Esophagus muscularis mucosa (tissue), 4 donors: Measurements from ENCODE around the gene NAGS. TPM values are rescaled to one million over a fixed set of nuclear protein-coding genes. Genes with fewer than 3 reads are reported as not detected.

ENCODE experiments used
- DNase-seq: peaks from one replicate; pipeline ENCODE4 v3.0.0-alpha.2; 2017; ENCODE audit errors: extremely low spot score
- H3K27ac ChIP-seq, 4 donors: fragments of 200-600 bp; sonication (generic); replicated peaks in 1 of 4; 1 replicate in 3 of 4; 2 replicates in 1 of 4; pipeline ENCODE4 v1.5.1; 2016 to 2019; ENCODE audit warnings: mild to moderate bottlenecking in 1 of 4
- H3K27me3 ChIP-seq, 4 donors: fragments of 200-600 bp; sonication (generic); one replicate each; pipeline versions ENCODE4 v1.5.1 to v1.6.0; 2016 to 2019
- H3K36me3 ChIP-seq, 4 donors: fragments of 200-600 bp; sonication (generic); one replicate each; pipeline ENCODE4 v1.5.1; 2016 to 2019
- H3K4me1 ChIP-seq, 4 donors: fragments of 200-600 bp; sonication (generic); one replicate each; pipeline ENCODE4 v1.5.1; 2016 to 2019
- H3K4me3 ChIP-seq, 4 donors: fragments of 200-600 bp; sonication (generic); 1 replicate in 2 of 4; 2 replicates in 2 of 4; pipeline ENCODE4 v1.5.1; 2016 to 2019; ENCODE audit warnings: mild to moderate bottlenecking in 4 of 4, moderate library complexity in 1 of 4
- H3K9me3 ChIP-seq, 4 donors: fragments of 200-600 bp; sonication (generic); 1 replicate in 3 of 4; 2 replicates in 1 of 4; pipeline ENCODE4 v1.5.1; 2016 to 2019
- CTCF ChIP-seq, 3 experiments: fragments of 200-600 bp in 2 of 3; fragments of 450-650 bp in 1 of 3; sonication (generic) in 2 of 3; IDR thresholded peaks; one replicate each; pipeline ENCODE4 v1.5.1; 2017 to 2019; ENCODE audit warnings: antibody characterized with exemption in 3 of 3, mild to moderate bottlenecking in 2 of 3, moderate library complexity in 1 of 3
- EP300 ChIP-seq: sonication (generic); formaldehyde crosslinking; IDR thresholded peaks from one replicate; pipeline ENCODE4 v1.6.1; 2017; ENCODE audit warnings: antibody characterized with exemption
- POLR2A ChIP-seq: fragments of 450-650 bp; IDR thresholded peaks from one replicate; pipeline ENCODE4 v1.6.1; 2017; ENCODE audit warnings: antibody characterized with exemption, moderate library complexity, mild to moderate bottlenecking, low read depth
- POLR2AphosphoS5 ChIP-seq, 2 donors: sonication (generic); formaldehyde crosslinking; IDR thresholded peaks; one replicate each; pipeline ENCODE4 v1.6.1; 2017; ENCODE audit warnings: antibody characterized with exemption in 2 of 2
- WGBS: methylation state at CpG from one replicate; pipeline ENCODE4 v1.1.5; 2018; 5-methylcytosine and 5-hydroxymethylcytosine counted together
- intact Hi-C: fragments of 100-400 bp; cut with DNase I; formaldehyde crosslinking; loops from one replicate; pipeline ENCODE4 v1.15.1; 2023
- total RNA-seq, 4 donors: library from RNA; depleted of rRNA; stranded (reverse); fragments of >200 nt; gene quantifications; one replicate each; pipeline versions ENCODE4 v1.1.0 to v1.2.1, GENCODE V29; 2016

The NAGS gene
- total RNA-seq, 4 donors from 2014 or later: 0.83 to 3.4 (median 1.8) TPM

- H3K36me3 ChIP-seq: no peaks in the 10 kb centered on the region
- intact Hi-C loops: loop anchor here (10.0 kb wide), 1 partner anchor 124 kb away; no protein-coding TSS in a partner anchor
- no peaks in the 10 kb centered on the region for H3K9me3 ChIP-seq
- WGBS: 84% methylated on average over 3 of the region's 3 CpGs
- H3K27ac ChIP-seq: no peak overlapping the region
- TF ChIP-seq EP300: no peak
- no peak for TF ChIP-seq POLR2A
- no peak for TF ChIP-seq POLR2AphosphoS5 (IDR thresholded peaks at IDR 0.05)
- no peak for TF ChIP-seq CTCF (IDR thresholded peaks at IDR 0.05)
- no peak for DNase-seq
- peaks cover 9 to 15% (median 12%) of the 10 kb centered on the region in 4 donors for H3K4me1 ChIP-seq
- peaks cover 0 to 23% (median 9%) of the 10 kb centered on the region in 4 donors for H3K27me3 ChIP-seq
- no peak overlapping the region for H3K4me3 ChIP-seq
These were observed 5.9 kb upstream of the NAGS start for GRCh38 chr17:43998552-43998951.

- no peak for DNase-seq
- H3K27ac ChIP-seq: no peak overlapping the region
- H3K4me3 ChIP-seq: no peak overlapping the region
- H3K9me3 ChIP-seq: no peaks in the 10 kb centered on the region
- 90% methylated on average over 4 of the region's 4 CpGs for WGBS
- no peak for TF ChIP-seq EP300
- no peak for TF ChIP-seq CTCF (IDR thresholded peaks at IDR 0.05)
- TF ChIP-seq POLR2A: no peak
- TF ChIP-seq POLR2AphosphoS5 (IDR thresholded peaks at IDR 0.05): no peak
- H3K27me3 ChIP-seq: peaks cover 0 to 23% (median 13%) of the 10 kb centered on the region in 4 donors
- no peaks in the 10 kb centered on the region for H3K36me3 ChIP-seq
- intact Hi-C loops: loop anchor here (10.0 kb wide), 1 partner anchor 124 kb away; no protein-coding TSS in a partner anchor
- peaks cover 9 to 15% (median 12%) of the 10 kb centered on the region in 4 donors for H3K4me1 ChIP-seq
These were observed 5.4 kb upstream of the NAGS start for GRCh38 chr17:43999024-43999423.

- no peak overlapping the region for H3K4me3 ChIP-seq
- H3K9me3 ChIP-seq: no peaks in the 10 kb centered on the region
- H3K27ac ChIP-seq: no peak overlapping the region
- TF ChIP-seq EP300: no peak
- TF ChIP-seq CTCF (IDR thresholded peaks at IDR 0.05): no peak
- TF ChIP-seq POLR2A: no peak
- no peak for TF ChIP-seq POLR2AphosphoS5 (IDR thresholded peaks at IDR 0.05)
- intact Hi-C loops: no loop called here
- H3K4me1 ChIP-seq: peaks cover 10 to 17% (median 13%) of the 10 kb centered on the region in 4 donors
- DNase-seq: no peak
- WGBS: 93% methylated on average over 12 of the region's 12 CpGs
- no peaks in the 10 kb centered on the region for H3K36me3 ChIP-seq
- H3K27me3 ChIP-seq: peaks cover 6 to 26% (median 24%) of the 10 kb centered on the region in 4 donors
These were observed 4.1 kb upstream of the NAGS start for GRCh38 chr17:44000141-44000860.

GRCh38 chr17:44000871-44001460 is 3.5 kb upstream of the NAGS start:
- 83% methylated on average over 5 of the region's 6 CpGs for WGBS
- intact Hi-C loops: no loop called here
- H3K27me3 ChIP-seq: peaks cover 6 to 33% (median 27%) of the 10 kb centered on the region in 4 donors

More at GRCh38 chr17:44000871-44001460, 3.5 kb upstream of the NAGS start:
- Histone ChIP-seq H3K4me1 (peaks cover 17 to 24% (median 19%) of the 10 kb centered on the region in 4 donors), H3K27ac (no peak overlapping the region), H3K9me3 (no peaks in the 10 kb centered on the region), H3K36me3 (no peaks in the 10 kb centered on the region), H3K4me3 (no peak overlapping the region)
- DNase-seq: no peak
- no peak for TF ChIP-seq EP300
- no peak for TF ChIP-seq POLR2A
- no peak for TF ChIP-seq POLR2AphosphoS5 (IDR thresholded peaks at IDR 0.05)
- no peak for TF ChIP-seq CTCF (IDR thresholded peaks at IDR 0.05)
